GM19240 (cell line): ENCODE data around the gene OR8D2.

ENCODE experiments used
- DNase-seq: peaks from one replicate; pipeline ENCODE4 v3.0.0; 2011; ENCODE audit warnings: low spot score; ENCODE audit not compliant: insufficient read length

The OR8D2 gene

GRCh38 chr11:124320097-124320496, at the start of gene OR8D2:
Gene OR8D2 (minus strand): TSS chr11:124320197. CDS start chr11:124320197, 0 bp downstream.
- DNase-seq = no peak

DNA sequence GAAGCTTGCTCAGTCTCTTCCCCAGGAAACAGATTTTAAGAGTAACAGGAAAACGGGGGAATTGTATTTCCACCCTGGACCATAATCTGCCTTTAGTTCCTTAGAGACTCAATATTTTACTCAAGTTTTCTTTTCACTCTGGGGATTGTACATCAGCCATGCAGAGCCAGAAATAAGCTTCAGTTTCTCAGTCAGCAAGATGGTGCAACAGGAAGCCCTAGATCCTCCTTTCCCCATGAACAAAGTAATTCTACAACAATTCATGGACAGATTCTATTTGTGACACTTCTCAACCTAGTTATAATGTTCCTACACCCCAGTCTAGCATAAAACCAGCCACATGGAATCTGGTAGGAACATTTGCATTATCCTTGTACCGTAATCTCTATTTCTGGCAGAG, 39.6 kb upstream of the OR8D2 start:
- DNase-seq = no peak

GRCh38 chr11:124346311-124346955, 26.4 kb upstream of the OR8D2 start:
- no peak for DNase-seq

GRCh38 chr11:124344346-124344745, 24.3 kb upstream of the OR8D2 start:
- DNase-seq = no peak

DNA sequence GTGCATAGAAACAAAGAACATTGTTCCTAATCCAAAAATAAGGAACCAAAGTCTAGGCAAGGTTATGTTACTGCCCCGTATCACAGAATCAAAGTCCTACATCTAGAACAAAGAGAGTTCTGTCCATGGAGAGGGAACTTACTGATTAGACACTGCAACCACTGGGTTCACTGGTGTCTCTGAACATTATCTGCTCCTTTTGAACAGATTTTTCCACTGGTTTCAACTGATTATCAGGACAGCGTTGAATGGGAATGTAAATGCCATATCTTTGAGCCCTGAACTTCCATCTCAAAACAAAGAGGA, 20.1 kb upstream of the OR8D2 start:
- DNase-seq = no peak

DNA sequence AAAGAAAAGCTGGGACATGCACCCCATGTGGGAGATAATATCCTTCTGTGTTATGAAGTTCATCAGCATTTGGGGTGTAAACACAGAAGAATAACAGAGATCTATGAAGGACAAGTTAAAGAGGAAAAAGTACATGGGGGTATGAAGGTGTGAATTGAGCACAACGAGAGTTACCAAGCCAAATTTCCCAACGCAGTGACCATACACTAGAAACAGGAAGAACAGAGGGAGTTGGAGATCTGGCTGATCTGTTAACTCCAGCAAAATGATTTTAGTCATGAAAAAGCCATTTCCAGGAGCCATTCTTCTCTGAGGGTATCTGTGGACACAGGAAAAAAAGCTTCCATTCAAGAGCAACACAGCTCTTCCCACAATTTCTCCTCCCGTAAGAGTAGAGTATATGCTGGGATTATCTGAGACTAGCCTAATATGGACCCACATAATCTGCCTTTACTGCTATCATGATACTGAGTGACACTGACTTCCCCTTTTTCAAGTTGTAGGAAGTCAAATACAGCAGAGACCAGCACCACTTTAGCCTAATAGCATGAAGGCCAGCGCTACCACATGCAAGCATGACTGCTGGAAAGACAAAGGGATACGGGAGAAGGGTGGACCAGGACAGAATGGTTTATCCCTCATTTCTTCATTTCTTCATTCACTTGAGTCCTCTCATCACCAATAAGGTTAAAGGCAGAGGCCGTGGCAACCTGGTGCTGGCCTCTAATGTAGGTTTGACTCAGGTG, 19.6 kb upstream of the OR8D2 start:
- DNase-seq = no peak

DNA sequence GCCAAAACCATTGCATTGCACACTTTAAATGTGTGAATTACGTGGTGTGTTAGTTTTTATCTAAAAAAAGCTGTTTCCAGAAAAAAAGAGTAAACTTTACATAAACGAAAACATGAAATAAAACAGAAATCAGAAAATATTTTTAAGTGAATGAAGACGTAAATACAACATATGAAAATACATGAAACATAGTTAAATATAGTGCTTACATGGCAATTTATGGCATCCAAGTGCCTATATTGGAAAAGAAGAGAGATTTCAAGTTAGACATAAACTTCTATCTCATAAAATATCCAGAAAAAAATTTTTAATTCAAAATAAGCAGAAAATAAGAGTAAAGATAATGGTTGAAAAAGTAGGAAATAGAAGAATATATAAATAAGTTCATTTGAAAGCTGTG, 11.9 kb upstream of the OR8D2 start:
- DNase-seq = no peak

GRCh38 chr11:124329787-124330478, 9.9 kb upstream of the OR8D2 start:
- peak; percentile 1 for DNase-seq

DNA sequence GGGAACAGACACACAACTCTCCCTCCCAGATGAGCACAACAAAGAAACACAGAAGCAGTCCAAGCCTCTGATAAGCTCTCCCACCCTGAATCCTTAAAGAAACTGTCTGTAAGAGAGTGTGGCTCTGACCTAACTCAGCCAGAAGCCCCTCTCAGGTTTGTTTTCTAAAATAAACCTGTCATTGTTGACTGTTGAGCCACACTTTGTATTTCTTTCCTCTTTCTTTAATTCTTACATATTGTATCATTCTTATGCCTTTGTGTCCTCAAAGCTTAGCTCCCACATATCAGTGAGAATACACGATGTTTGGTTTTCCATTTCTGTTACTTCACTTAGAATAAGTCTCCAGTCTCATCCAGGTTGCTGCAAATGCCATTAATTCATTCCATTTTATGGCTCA, 7.8 kb upstream of the OR8D2 start:
- DNase-seq = no peak

- DNase-seq = no peak
Observed at GRCh38 chr11:124322356-124322755, 2.4 kb upstream of the OR8D2 start.

GRCh38 chr11:124315052-124315451, 4.9 kb downstream of the OR8D2 start:
- no peak for DNase-seq

GRCh38 chr11:124313849-124314248, 6.1 kb downstream of the OR8D2 start, which contains the start of gene OR8D1:
Gene OR8D1 (minus strand): TSS chr11:124313949. CDS start chr11:124310766, 3,183 bp downstream.
- DNase-seq = no peak

GRCh38 chr11:124313131-124313530, 6.9 kb downstream of the OR8D2 start:
- no peak for DNase-seq

GRCh38 chr11:124311670-124312069, 8.3 kb downstream of the OR8D2 start:
- no peak for DNase-seq

- no peak for DNase-seq
Observed at GRCh38 chr11:124311269-124311668, 8.7 kb downstream of the OR8D2 start.

GRCh38 chr11:124310721-124311120, 9.3 kb downstream of the OR8D2 start:
- no peak for DNase-seq

- DNase-seq = no peak
Observed at GRCh38 chr11:124307093-124307492, 12.9 kb downstream of the OR8D2 start.

GRCh38 chr11:124302347-124303125, 17.5 kb downstream of the OR8D2 start:
- DNase-seq = no peak

- no peak for DNase-seq
Observed at GRCh38 chr11:124301548-124301947, 18.4 kb downstream of the OR8D2 start.

DNA sequence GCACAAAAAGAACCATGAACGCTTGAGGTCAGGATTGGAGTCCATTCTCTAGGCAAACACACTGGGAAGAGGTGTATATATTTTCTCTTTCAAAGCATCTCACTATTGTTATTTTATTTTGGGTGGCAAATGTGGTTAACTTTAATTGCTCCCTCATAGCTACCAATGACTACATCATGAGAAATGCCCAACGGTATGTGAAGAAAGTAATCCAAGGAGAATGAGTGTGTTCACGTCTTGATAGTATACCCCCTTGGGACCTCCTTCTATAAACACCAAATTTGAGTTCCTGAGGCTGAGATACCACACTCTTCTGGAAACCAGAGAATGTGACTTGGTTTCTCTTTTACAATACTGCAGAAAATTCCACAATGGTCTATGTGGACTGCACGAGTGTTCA, 22.1 kb downstream of the OR8D2 start:
- no peak for DNase-seq

- no peak for DNase-seq
Observed at GRCh38 chr11:124296016-124296415, 24.0 kb downstream of the OR8D2 start.

GRCh38 chr11:124294687-124295086, 25.3 kb downstream of the OR8D2 start:
- no peak for DNase-seq
